ENCODE measurements around the gene EHBP1L1. TPM values are rescaled to one million over a fixed set of nuclear protein-coding genes. Genes with fewer than 3 reads are reported as not detected.

The EHBP1L1 gene
- total and polyA plus RNA-seq, 4 donors: 1.1 to 120 (median 10.0) TPM

GRCh38 chr11:65596520-65596919 is 20.7 kb downstream of the EHBP1L1 start:
- no peak overlapping the region for H3K9ac ChIP-seq (ENCODE audit: low read depth in 1 of 2, low read length in 2 of 2)
- no peak for DNase-seq (ENCODE audit: low spot score)
- 80% methylated on average over 6 of the region's 6 CpGs for WGBS
- TF ChIP-seq YY1 (IDR thresholded peaks at IDR 0.05) (no peak), FOXA1 (IDR thresholded peaks at IDR 0.05) (no peak), REST (IDR thresholded peaks at IDR 0.05) (no peak), SP1 (IDR thresholded peaks at IDR 0.05) (no peak), HNF4G (IDR thresholded peaks at IDR 0.05) (no peak), ATF3 (IDR thresholded peaks at IDR 0.05) (no peak), RAD21 (IDR thresholded peaks at IDR 0.05) (no peak), TAF1 (conservative IDR thresholded peaks at IDR 0.05) (no peak), MAX (IDR thresholded peaks at IDR 0.05) (no peak), EGR1 (IDR thresholded peaks at IDR 0.05; ENCODE audit: low read depth in 2 of 2) (no peak), NR2F2 (IDR thresholded peaks at IDR 0.05) (no peak), RXRA (IDR thresholded peaks at IDR 0.05) (no peak), JUND (IDR thresholded peaks at IDR 0.05) (no peak), HNF4A (conservative IDR thresholded peaks at IDR 0.05) (no peak), CTCF (IDR thresholded peaks at IDR 0.05; ENCODE audit: low read depth, low read length, missing input control) (no peak), GABPA (IDR thresholded peaks at IDR 0.05 in 1 of 2, conservative IDR thresholded peaks at IDR 0.05 in 1 of 2) (no peak), FOXA2 (IDR thresholded peaks at IDR 0.05) (no peak), ZBTB33 (IDR thresholded peaks at IDR 0.05) (no peak)
- H3K27ac ChIP-seq (ENCODE audit: low read depth in 1 of 2, low read length in 2 of 2): no peak overlapping the region
- no peak overlapping the region for H3K4me3 ChIP-seq (ENCODE audit: low read depth in 1 of 3, low read length in 3 of 3)
- no peaks in the 10 kb centered on the region for H3K27me3 ChIP-seq (ENCODE audit: control insufficient read depth in 4 of 4, insufficient read depth in 4 of 4, low read length in 3 of 4)
- H3K36me3 ChIP-seq (ENCODE audit: control insufficient read depth in 4 of 4, insufficient read depth in 3 of 4, low read depth in 1 of 4, low read length in 3 of 4): peaks cover 0 to 29% (median 13%) of the 10 kb centered on the region in 4 donors
- H3K9me3 ChIP-seq (ENCODE audit: control insufficient read depth in 4 of 4, low read length in 3 of 4): no peaks in the 10 kb centered on the region
- H3K4me1 ChIP-seq (ENCODE audit: control insufficient read depth in 4 of 4, insufficient read depth in 4 of 4, low read length in 3 of 4): peaks cover 0 to 3% (median 0%) of the 10 kb centered on the region in 4 donors

All from liver (tissue), 9 donors.